ENCODE data around the gene ZBTB22. TPM values are rescaled to one million over a fixed set of nuclear protein-coding genes. Genes with fewer than 3 reads are reported as not detected.
A peak's percentile ranks its signal among the peaks of the same experiment; 100 is the strongest.

ZBTB22 gene
- total RNA-seq, 2 donors from 2014 or later: 25.1 to 27.5 TPM

DNA sequence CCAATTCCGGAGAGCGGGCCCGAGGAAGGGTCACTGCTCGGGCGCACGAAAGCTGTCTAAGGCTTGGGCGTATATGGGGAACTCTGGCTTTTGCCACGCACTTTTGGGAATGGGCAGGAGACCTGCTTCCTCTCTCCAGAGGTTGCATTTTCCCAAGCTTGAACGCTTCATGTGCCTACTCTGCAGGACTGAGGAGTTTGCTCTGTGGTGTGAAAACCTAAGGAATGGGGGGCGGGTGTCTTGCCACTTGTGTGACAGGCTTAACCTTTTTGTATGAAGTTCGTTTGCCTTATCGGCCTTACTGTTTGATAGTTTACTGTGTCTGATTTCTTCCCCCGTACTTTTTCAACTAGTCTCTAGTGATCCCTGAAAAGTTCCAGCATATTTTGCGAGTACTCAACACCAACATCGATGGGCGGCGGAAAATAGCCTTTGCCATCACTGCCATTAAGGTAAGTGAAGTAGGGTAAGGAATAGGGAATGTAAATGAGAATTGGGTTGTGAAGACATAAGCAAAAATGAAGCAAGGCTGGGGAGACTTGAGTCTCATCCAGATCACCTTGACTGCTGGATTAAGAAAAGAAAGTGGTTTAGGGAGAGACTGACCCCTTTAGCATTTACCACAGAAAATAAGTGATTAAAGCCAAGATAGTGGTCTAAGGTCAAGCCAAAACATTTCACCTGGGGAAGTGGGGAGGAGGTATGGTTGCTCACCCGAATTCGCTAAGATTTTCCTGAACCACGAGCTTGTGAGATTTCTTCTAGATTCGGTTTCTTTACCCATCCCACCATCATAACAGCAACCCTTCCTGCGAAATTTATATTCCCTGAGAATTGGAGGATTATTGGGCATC, 45.0 kb downstream of the ZBTB22 start:
- Histone ChIP-seq H3K27ac (peak overlapping the region; percentile 83 to 93), H3K9me3 (no peaks in the 10 kb centered on the region), H3K4me1 (replicated peaks) (peaks cover 28% of the 10 kb centered on the region), H3K27me3 (replicated peaks; ENCODE audit: insufficient read depth) (no peaks in the 10 kb centered on the region), H3K36me3 (peaks cover 8% of the 10 kb centered on the region in 2 donors), H3K4me3 (peak overlapping the region; percentile 65 to 91)
- WGBS: 5% methylated on average over 22 of the region's 22 CpGs
- intact Hi-C loops (cut with DNase I): loop anchor here (2.0 kb wide), 1 partner anchor 26 kb away; the partner anchor contains the start of gene RGL2
- DNase-seq (ENCODE audit: low spot score): no peak
- TF ChIP-seq, protein P1, sequence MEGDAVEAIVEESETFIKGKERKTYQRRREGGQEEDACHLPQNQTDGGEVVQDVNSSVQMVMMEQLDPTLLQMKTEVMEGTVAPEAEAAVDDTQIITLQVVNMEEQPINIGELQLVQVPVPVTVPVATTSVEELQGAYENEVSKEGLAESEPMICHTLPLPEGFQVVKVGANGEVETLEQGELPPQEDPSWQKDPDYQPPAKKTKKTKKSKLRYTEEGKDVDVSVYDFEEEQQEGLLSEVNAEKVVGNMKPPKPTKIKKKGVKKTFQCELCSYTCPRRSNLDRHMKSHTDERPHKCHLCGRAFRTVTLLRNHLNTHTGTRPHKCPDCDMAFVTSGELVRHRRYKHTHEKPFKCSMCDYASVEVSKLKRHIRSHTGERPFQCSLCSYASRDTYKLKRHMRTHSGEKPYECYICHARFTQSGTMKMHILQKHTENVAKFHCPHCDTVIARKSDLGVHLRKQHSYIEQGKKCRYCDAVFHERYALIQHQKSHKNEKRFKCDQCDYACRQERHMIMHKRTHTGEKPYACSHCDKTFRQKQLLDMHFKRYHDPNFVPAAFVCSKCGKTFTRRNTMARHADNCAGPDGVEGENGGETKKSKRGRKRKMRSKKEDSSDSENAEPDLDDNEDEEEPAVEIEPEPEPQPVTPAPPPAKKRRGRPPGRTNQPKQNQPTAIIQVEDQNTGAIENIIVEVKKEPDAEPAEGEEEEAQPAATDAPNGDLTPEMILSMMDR (IDR thresholded peaks at IDR 0.05): no peak
- TF ChIP-seq POLR2AphosphoS5 (IDR thresholded peaks at IDR 0.05): no peak
- no peak for TF ChIP-seq POLR2A (IDR thresholded peaks at IDR 0.05)

DNA sequence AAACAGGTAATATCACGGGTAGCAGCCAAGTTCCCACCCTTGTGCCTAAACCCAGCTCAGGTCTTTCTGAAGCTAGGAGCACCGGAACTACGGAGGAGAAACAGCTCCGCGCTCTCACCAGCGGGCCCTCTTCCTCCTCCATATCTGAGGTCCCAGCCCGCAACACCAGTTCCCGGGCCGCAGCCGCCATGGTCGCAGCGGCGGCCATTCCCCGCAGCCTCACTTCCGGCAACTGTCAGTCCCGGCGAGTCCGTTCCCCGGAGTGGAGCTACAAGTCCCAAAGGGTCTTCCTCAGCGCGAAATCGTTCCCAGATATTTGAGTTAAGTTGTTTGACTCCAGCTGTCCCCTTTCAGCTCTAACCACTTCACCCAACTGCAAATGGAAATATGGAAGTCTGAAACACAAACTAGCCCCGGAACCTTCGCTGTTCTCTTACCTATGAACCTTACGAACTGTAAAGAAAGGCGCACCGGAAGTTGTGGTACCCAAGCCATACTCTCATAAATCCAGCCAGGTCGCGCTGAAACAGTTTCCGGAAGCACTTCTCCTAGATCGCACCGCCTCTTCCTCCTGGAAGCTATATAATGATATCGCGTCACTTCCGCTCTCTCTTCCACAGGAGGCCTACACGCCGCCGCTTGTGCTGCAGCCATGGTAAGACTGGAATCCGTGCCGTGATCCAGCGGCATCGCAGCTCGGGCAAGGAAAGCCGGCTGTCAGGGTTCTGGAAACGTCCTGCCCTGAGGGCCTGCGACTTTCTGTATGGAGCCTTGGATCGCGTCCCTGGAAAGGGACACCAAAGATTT, 45.9 kb downstream of the ZBTB22 start, which contains the start of the genes RPS18 and VPS52:
RPS18 (plus strand) TSS at position 608 of the 807 bp plus-strand sequence; CDS start at position 653, 45 bp downstream.
VPS52 (minus strand) TSS at position 409 of the 807 bp plus-strand sequence; CDS start at position 208, 201 bp downstream.
- Histone ChIP-seq H3K27me3 (replicated peaks; ENCODE audit: insufficient read depth) (no peaks in the 10 kb centered on the region), H3K4me3 (peak within 1 kb of the TSS; percentile 65 to 91), H3K4me1 (replicated peaks) (peaks cover 28% of the 10 kb centered on the region), H3K27ac (peak within 1 kb of the TSS; percentile 83 to 93), H3K9me3 (no peaks in the 10 kb centered on the region), H3K36me3 (peaks cover 10 to 16% of the 10 kb centered on the region in 2 donors)
- TF ChIP-seq, protein P1 (IDR thresholded peaks at IDR 0.05): peak in 2 of 4 experiments; percentile 15 to 18
- TF ChIP-seq POLR2AphosphoS5 (IDR thresholded peaks at IDR 0.05) (peak; percentile 100), POLR2A (IDR thresholded peaks at IDR 0.05) (peak; percentile 95)
- peak; percentile 96 for DNase-seq (ENCODE audit: low spot score)
- intact Hi-C loops (cut with DNase I): loop anchor here (2.0 kb wide), 1 partner anchor 27 kb away; the partner anchor contains the start of gene RGL2
- WGBS: 0% methylated on average over 42 of the region's 48 CpGs

DNA sequence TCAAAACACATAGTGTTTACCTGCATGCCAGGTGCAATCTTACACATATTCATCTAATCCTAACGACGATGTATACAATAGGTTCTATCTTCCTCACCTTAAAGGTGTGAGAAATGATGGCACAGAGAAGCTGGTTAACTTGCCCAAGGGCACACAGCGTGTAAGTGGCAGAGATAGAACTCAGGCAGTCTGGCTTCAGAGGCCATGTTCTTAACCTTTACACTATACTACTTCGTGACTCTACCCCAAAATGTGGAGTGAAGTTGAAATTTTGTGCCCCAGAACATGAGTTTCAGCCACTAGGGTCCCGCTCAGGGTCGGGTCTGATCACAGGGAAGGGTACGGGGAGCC, 46.5 kb downstream of the ZBTB22 start:
- peaks cover 10 to 22% of the 10 kb centered on the region in 2 donors for H3K36me3 ChIP-seq
- no peaks in the 10 kb centered on the region for H3K9me3 ChIP-seq
- peaks cover 22% of the 10 kb centered on the region for H3K4me1 ChIP-seq (replicated peaks)
- peak overlapping the region; percentile 83 to 93 for H3K27ac ChIP-seq
- no peak for DNase-seq (ENCODE audit: low spot score)
- intact Hi-C loops (cut with DNase I): no loop called here
- WGBS: 2% methylated on average over 7 of the region's 7 CpGs
- no peaks in the 10 kb centered on the region for H3K27me3 ChIP-seq (replicated peaks; ENCODE audit: insufficient read depth)
- TF ChIP-seq POLR2AphosphoS5 (IDR thresholded peaks at IDR 0.05) (no peak), POLR2A (IDR thresholded peaks at IDR 0.05) (no peak)
- TF ChIP-seq, protein P1 (IDR thresholded peaks at IDR 0.05): no peak
- peak overlapping the region; percentile 65 to 91 for H3K4me3 ChIP-seq

Small RNA genes lying within 50 kb of the gene (microRNA-seq; reads per million reads assigned to microRNA genes)
- not detected for gene MIR6834
- 0.25 reads per million for gene MIR6873

Other genes starting within 250 kb of the ZBTB22 start
- gene HLA-DPA1, start 244.1 kb downstream of the ZBTB22 start, total RNA-seq: 10 to 100 TPM; 69.5 to 73.7 TPM
- 10 to 100 TPM; 51.6 to 57.5 TPM for gene HLA-DPB1, start 241.8 kb downstream of the ZBTB22 start, total RNA-seq
- gene COL11A2, start 125.3 kb downstream of the ZBTB22 start, total RNA-seq: 1 to 10 TPM in 1 of 2 donors, under 1 TPM in 1; 0.91 to 3.6 TPM
- gene RXRB, start 117.1 kb downstream of the ZBTB22 start, total RNA-seq: 10 to 100 TPM; 30.6 to 40.5 TPM
- 100 to 1,000 TPM; 109 to 182 TPM for gene SLC39A7, start 116.9 kb downstream of the ZBTB22 start, total RNA-seq
- 10 to 100 TPM; 21.9 to 43.7 TPM for gene HSD17B8, start 113.1 kb downstream of the ZBTB22 start, total RNA-seq
- 10 to 100 TPM; 23.9 to 30.8 TPM for gene RING1, start 109.2 kb downstream of the ZBTB22 start, total RNA-seq
- 10 to 100 TPM; 42.2 to 55.0 TPM for gene VPS52, start 45.9 kb downstream of the ZBTB22 start, total RNA-seq
- gene RPS18, start 45.7 kb downstream of the ZBTB22 start, total RNA-seq: 1,000 to 10,000 TPM; 1,990 to 4,594 TPM
- 10 to 100 TPM; 15.8 to 21.4 TPM for gene B3GALT4, start 40.6 kb downstream of the ZBTB22 start, total RNA-seq
- 10 to 100 TPM; 41.3 to 47.2 TPM for gene WDR46, start 28.5 kb downstream of the ZBTB22 start, total RNA-seq
- gene PFDN6, start 28.1 kb downstream of the ZBTB22 start, total RNA-seq: 10 to 100 TPM; 24.1 to 59.7 TPM
- gene RGL2, start 18.8 kb downstream of the ZBTB22 start, total RNA-seq: 100 to 1,000 TPM in 1 of 2 donors, 10 to 100 TPM in 1; 98.7 to 107 TPM
- 100 to 1,000 TPM; 190 to 192 TPM for gene TAPBP, start 3.7 kb downstream of the ZBTB22 start, total RNA-seq
- 10 to 100 TPM; 52.8 to 75.1 TPM for gene DAXX, start 5.2 kb upstream of the ZBTB22 start, total RNA-seq
- 1 to 10 TPM; 5.8 to 6.5 TPM for gene KIFC1, start 74.1 kb upstream of the ZBTB22 start, total RNA-seq
- gene PHF1, start 93.3 kb upstream of the ZBTB22 start, total RNA-seq: 100 to 1,000 TPM in 1 of 2 donors, 10 to 100 TPM in 1; 98.2 to 132 TPM
- gene CUTA, start 100.4 kb upstream of the ZBTB22 start, total RNA-seq: 100 to 1,000 TPM; 189 to 260 TPM
- 10 to 100 TPM in 1 of 2 donors, 1 to 10 TPM in 1; 6.1 to 24.8 TPM for gene SYNGAP1, start 102.3 kb upstream of the ZBTB22 start, total RNA-seq
- 1 to 10 TPM; 3.5 to 8.9 TPM for gene ZBTB9, start 136.8 kb upstream of the ZBTB22 start, total RNA-seq

All from prostate gland (tissue), 2 donors.